ENCODE data around the gene DLEC1.

- TF ChIP-seq TAF1 (IDR thresholded peaks at IDR 0.05; ENCODE audit: borderline replicate concordance, low read depth, low read length) (no peak), POLR2AphosphoS5 (IDR thresholded peaks at IDR 0.05; ENCODE audit: low read depth, low read length) (no peak), POLR2A (IDR thresholded peaks at IDR 0.05; ENCODE audit: low read depth, low read length) (no peak)
These were observed 58.7 kb downstream of the DLEC1 start for GRCh38 chr3:38097446-38098375.

Measured in GM12892 (cell line).